ENCODE data around the gene WHAMM.

Gene WHAMM

DNA sequence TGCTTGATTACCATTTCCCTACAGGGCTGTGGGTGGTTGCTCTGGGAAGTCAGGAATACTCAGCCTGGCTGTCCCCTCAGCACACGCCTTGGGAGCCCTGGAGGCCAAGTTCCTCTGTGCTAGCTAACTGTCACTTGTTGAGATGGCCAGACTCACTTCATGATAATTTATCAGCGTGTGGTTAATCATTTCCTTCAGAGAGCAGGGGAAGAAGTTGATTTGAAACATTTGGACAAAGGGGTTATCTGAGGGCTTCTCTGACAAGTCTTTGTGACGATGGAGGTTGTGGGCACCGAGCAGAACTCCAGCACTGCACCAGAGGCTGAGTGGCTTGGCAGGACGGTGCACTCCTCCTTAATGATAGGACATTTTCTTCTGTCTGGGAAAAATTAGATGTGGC lies 61.9 kb downstream of the WHAMM start:
- no peak for FAIRE-seq

GRCh38 chr15:82871832-82872484 lies 62.5 kb downstream of the WHAMM start:
- FAIRE-seq, result no peak

DNA sequence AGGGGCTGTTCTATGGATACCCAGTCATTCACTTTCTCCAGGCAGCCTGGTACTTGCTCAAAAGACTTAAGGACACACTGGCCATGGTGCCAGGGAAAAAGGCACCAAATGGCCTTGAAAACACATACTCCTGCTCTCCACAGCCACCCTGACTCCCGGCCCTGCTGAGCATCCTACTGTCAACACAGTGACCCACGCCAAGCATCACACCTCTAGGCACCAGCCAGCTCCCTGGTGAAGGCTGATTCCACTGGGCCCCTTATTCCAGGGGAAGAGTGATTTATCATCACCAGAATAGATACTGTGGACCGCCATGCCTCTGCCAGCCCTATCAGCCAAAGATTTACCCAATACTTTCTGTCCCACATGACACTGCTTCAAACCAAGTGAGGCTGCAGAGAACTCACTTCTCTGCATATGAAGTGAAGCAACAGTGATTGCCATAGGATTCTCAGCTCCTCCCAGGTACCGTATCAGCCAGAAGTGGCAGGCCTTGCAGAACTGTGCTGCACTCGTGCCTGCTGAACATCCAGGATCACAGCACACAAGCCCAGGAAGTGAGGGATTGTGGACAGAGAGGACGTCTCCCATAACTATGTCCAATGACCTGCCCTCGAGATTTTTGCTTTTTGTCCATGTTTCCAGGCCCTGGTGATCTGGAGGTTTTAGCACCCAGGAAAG lies 63.7 kb downstream of the WHAMM start:
- no peak for FAIRE-seq

- FAIRE-seq, result no peak
Observed at GRCh38 chr15:82874267-82874666, 64.8 kb downstream of the WHAMM start.

DNA sequence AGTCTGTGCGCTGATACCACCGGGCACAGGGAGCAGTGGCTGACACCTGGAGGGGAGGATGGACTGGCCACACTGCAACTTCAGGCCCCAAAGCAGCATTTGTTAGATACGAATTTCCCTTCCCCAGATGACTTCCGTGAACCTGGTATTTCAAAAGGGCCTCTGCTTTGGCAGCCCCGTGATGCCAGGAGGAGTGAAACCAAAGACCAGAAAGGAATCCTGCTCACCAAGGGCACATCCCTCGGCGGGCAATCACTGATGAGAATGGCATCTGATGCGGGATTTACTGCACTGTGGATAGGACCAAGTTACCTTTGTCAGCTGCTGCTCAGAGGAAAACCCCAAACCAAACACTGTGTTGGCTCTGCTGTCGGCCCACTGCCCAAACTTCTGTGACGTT lies 65.5 kb downstream of the WHAMM start:
- no peak for FAIRE-seq

DNA sequence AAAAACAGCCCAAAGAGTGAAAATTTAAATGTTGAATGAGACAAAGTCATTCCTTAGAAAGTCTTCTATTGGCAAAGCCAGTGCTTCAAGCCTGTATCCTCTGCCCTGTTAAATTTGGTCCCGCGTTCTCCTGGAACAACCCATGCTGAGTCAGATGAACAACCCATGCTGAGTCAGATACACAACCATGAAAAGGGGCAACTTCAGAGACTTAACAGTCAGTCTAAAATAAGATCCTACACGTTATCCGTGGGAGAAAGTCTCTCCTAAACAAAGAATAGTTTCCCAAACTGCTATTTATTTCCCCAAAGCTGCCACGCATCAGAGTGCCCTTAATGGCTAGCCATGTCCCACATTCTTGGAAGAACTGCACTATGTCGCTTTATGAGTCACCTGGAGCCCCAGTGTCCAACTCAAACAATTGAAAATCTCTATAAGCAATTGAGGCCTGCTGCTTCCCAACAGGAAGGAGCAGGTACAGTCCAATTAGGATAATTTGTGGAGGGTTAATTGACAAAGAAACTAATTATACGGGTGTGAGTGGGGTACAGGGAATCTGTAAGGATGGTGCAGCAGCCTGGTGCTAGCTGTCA lies 66.1 kb downstream of the WHAMM start:
- FAIRE-seq, result no peak

DNA sequence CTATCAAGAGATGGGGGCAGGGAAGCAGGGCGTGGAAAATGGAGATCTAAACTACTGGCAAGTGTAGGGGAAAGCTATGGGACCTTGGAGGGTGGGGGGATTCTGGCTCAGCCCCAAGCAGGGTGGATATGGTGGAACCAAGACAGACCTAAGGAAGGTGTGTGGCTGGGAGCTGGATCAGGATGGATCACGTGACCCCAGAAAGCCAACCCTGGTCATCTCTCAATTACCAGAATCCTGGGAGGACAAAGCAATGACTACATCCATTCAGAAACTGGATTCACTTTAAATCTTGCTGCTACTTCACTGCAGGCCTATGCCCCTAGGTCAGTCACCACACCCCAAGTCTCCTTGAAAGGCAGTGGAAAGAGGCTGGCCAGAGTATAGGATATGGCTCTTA lies 68.4 kb downstream of the WHAMM start:
- FAIRE-seq, result no peak

GRCh38 chr15:82878325-82878724 lies 68.9 kb downstream of the WHAMM start:
- no peak for FAIRE-seq

GRCh38 chr15:82880704-82881103 lies 71.3 kb downstream of the WHAMM start:
- no peak for FAIRE-seq

GRCh38 chr15:82881747-82882146 lies 72.3 kb downstream of the WHAMM start:
- FAIRE-seq, result no peak

DNA sequence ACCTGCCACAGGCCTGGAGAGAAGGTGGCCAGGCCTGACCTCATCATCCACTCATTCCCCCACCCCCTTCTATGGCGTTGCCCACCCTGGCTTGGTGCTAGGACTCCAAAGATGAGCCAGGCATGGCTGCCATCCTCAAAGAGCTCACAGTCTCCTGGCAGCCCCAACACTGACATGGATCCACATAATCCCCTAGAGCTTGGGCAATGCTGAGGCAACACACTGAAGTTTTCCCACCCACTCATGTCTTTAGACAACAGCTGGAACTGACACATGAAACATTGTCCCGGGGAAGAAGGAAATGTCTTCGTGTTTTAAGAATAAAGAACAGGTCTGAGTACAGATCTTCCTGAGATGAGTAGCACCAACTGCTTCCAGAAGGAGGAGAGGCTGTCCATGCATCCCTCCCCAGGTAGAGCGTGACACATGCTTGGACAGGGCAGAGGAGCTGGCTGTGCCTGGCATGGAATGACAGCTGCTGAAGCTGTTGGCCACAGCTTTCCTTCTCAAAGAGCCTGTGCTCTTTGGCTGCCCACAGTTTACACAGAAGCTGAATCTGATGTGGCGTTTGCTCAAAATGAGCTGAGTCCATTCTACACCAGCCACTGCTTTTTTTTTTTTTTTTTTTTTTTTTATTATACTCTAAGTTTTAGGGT lies 73.0 kb downstream of the WHAMM start:
- no peak for FAIRE-seq
